ENCODE data around the gene PDGFD. TPM values are rescaled to one million over a fixed set of nuclear protein-coding genes. Genes with fewer than 3 reads are reported as not detected.

Gene PDGFD
- total and polyA plus RNA-seq, 2 donors (not counting 3 experiments of a cell fraction or from before 2014, with no cell fraction given) = 6.3 to 13.1 TPM

GRCh38 chr11:103958475-103959215 lies 205.3 kb downstream of the PDGFD start:
- no peaks in the 10 kb centered on the region for H4K20me1 ChIP-seq (replicated peaks; ENCODE audit: control insufficient read depth, extremely low read depth, insufficient read depth, low read length)
- intact Hi-C loops (cut with micrococcal nuclease) = no loop called here
- no TSS peak for BruUV-seq (replicated peaks)
- ChIA-PET POLR2A (interaction anchor here (0.6 kb wide), 1 partner anchor 51 kb away, joined by 3 read pairs; no protein-coding TSS in a partner anchor), CTCF (interaction anchor here (0.8 to 1.3 kb wide), 2 partner anchors 10 kb away, joined by 4 read pairs; no protein-coding TSS in a partner anchor)
- H2AFZ ChIP-seq (ENCODE audit: low read depth, low read length) = no peak overlapping the region
- H3K9me1 ChIP-seq (replicated peaks; ENCODE audit: control insufficient read depth, extremely low read depth, insufficient read depth, low read length) = no peaks in the 10 kb centered on the region
- H3K9ac ChIP-seq (replicated peaks; ENCODE audit: extremely low read depth, insufficient read depth, low read length) = no peak overlapping the region
- FAIRE-seq (no peak), DNase-seq (ENCODE audit: low read depth, low spot score) (no peak)
- no peaks in the 10 kb centered on the region for H3K9me3 ChIP-seq (replicated peaks; ENCODE audit: control insufficient read depth, insufficient read depth, low read length)
- no peaks in the 10 kb centered on the region for H3K79me2 ChIP-seq (ENCODE audit: control insufficient read depth, insufficient read depth, low read length)
- no peak overlapping the region for H3K4me3 ChIP-seq (replicated peaks in 1 of 3; ENCODE audit: insufficient read depth in 1 of 3, low read depth in 1 of 3, low read length in 3 of 3)
- no peaks in the 10 kb centered on the region for H3K36me3 ChIP-seq (ENCODE audit: control insufficient read depth in 2 of 2, extremely low read depth in 1 of 2, insufficient read depth in 2 of 2, low read length in 2 of 2)
- dilution Hi-C loops (cut with MboI; ENCODE audit: extremely low pct_ligation_motif_present, low sequenced_read_pairs) = no loop called here
- no peak overlapping the region for H3K27ac ChIP-seq (ENCODE audit: insufficient read depth, low read depth, low read length)
- no peaks in the 10 kb centered on the region for H3K4me1 ChIP-seq (ENCODE audit: control insufficient read depth, extremely low read depth, insufficient read depth, low read length)
- TF ChIP-seq CTCF (IDR thresholded peaks at IDR 0.05; ENCODE audit: extremely low read depth in 1 of 2, insufficient read depth in 1 of 2, low read depth in 1 of 2, low read length in 2 of 2) (no peak), FOS (IDR thresholded peaks at IDR 0.05; ENCODE audit: borderline replicate concordance, insufficient read depth, low read length) (no peak), MAX (IDR thresholded peaks at IDR 0.05; ENCODE audit: insufficient read depth, insufficient read length) (no peak), EZH2 (IDR thresholded peaks at IDR 0.05; ENCODE audit: borderline replicate concordance, low read depth, low read length, severe bottlenecking) (no peak), POLR2A (IDR thresholded peaks at IDR 0.05; ENCODE audit: low read depth, low read length) (no peak), JUN (IDR thresholded peaks at IDR 0.05; ENCODE audit: borderline replicate concordance, insufficient read depth, insufficient read length, low read depth) (no peak)
- no peak overlapping the region for H3K4me2 ChIP-seq (ENCODE audit: insufficient read depth, low read length)
- H3K27me3 ChIP-seq (ENCODE audit: control insufficient read depth in 2 of 2, insufficient read depth in 2 of 2, low read length in 2 of 2) = no peaks in the 10 kb centered on the region

All from endothelial cell of umbilical vein (primary cell).